HG02973 (cell line): Measurements from ENCODE around the gene MITF.

ENCODE experiments used
- ATAC-seq: cut with Tn5 transposase; IDR thresholded peaks from one replicate; pipeline ENCODE4 v1.9.1; 2021; ENCODE audit warnings: moderate library complexity; ENCODE audit not compliant: unreplicated experiment

MITF gene

GRCh38 chr3:69827127-69827526 is 87.9 kb downstream of the MITF start:
- ATAC-seq: no peak

- ATAC-seq: no peak
Observed at GRCh38 chr3:69828817-69829216, 89.6 kb downstream of the MITF start.

- no peak for ATAC-seq
Observed at GRCh38 chr3:69830147-69830546, 90.9 kb downstream of the MITF start.

- ATAC-seq: no peak
Observed at GRCh38 chr3:69831737-69832136, 92.5 kb downstream of the MITF start.

- ATAC-seq: no peak
Observed at GRCh38 chr3:69833591-69833990, 94.3 kb downstream of the MITF start.

GRCh38 chr3:69838217-69838616 is 99.0 kb downstream of the MITF start:
- no peak for ATAC-seq

- ATAC-seq: no peak
Observed at GRCh38 chr3:69838696-69839515, 99.6 kb downstream of the MITF start.

GRCh38 chr3:69842351-69842750 is 103.1 kb downstream of the MITF start:
- no peak for ATAC-seq

- ATAC-seq: no peak
Observed at GRCh38 chr3:69842789-69843188, 103.5 kb downstream of the MITF start.

- ATAC-seq: no peak
Observed at GRCh38 chr3:69844706-69845105, 105.4 kb downstream of the MITF start.

GRCh38 chr3:69847303-69847702 is 108.0 kb downstream of the MITF start:
- no peak for ATAC-seq

- no peak for ATAC-seq
Observed at GRCh38 chr3:69848113-69848512, 108.8 kb downstream of the MITF start.

GRCh38 chr3:69850849-69851248 is 111.6 kb downstream of the MITF start:
- no peak for ATAC-seq

- ATAC-seq: no peak
Observed at GRCh38 chr3:69853027-69853426, 113.8 kb downstream of the MITF start.

- no peak for ATAC-seq
Observed at GRCh38 chr3:69855436-69856162, 116.3 kb downstream of the MITF start.

GRCh38 chr3:69856965-69857705 is 117.9 kb downstream of the MITF start:
- ATAC-seq: no peak

GRCh38 chr3:69861556-69861955 is 122.3 kb downstream of the MITF start:
- ATAC-seq: no peak

- ATAC-seq: no peak
Observed at GRCh38 chr3:69864141-69864540, 124.9 kb downstream of the MITF start.

GRCh38 chr3:69864766-69865165 is 125.5 kb downstream of the MITF start:
- ATAC-seq: no peak

GRCh38 chr3:69865925-69866679 is 126.8 kb downstream of the MITF start:
- ATAC-seq: no peak
